ENCODE results near the gene HDDC2.
A peak's percentile ranks its signal among the peaks of the same experiment; 100 is the strongest.

The HDDC2 gene

GRCh38 chr6:125233202-125233601 is 68.6 kb downstream of the HDDC2 start:
- no peak for DNase-seq (ENCODE audit: low read depth)

DNA sequence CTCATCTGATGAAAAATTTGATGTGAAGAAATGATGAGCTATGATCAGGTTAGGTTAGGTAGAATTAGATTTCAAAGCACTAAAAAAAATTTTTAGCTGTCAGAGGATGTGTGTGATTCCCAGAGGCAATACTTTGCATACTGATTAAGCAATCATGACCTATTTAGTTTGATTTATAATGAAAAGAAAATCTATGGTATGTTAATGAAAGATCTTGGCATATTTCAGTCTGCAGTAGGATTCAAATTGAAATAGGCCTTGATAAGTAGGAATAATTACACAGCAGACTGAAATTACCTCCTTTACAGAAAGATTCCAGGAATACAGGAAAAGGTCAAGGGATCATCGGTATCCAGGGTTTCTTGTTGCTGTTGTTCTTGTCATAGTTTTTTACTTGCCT is 69.3 kb downstream of the HDDC2 start:
- DNase-seq (ENCODE audit: low read depth), result peak; percentile 53

DNA sequence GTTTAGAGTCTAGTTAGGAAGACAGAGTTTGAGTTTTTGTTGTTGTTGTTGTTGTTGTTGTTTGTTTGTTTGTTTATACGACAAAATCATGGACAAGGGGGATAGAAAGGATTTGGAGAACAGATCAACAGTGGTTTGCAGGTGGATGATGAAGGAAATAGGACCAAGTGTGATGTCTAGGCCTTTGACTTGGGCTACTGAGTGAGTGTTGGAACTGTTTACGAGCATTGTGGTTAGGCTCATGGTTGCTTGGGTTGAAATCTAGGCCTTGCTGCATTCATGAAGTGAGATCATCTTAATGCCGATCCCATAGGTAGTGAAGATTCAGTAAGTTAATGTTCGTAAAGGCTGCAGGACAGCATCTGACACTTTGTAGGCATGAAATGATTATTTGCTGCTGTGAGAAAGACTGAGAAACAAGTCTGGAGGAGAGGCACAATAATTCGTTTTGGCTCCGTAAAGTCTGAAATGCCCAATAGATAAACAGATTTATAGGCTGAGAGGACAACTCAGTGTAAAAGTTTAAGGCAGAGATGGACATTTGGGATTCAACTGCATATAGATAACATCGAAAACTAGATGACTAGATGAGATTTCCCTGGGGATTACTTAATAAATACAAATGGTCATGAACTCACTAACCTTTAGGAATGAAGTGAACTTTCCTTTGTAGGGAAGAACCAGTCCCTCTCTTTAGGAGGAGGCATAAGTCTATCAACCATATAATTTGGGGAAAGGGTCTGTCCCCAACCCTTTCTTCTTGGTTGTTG is 70.0 kb downstream of the HDDC2 start:
- peak; percentile 34 for DNase-seq (ENCODE audit: low read depth)

DNA sequence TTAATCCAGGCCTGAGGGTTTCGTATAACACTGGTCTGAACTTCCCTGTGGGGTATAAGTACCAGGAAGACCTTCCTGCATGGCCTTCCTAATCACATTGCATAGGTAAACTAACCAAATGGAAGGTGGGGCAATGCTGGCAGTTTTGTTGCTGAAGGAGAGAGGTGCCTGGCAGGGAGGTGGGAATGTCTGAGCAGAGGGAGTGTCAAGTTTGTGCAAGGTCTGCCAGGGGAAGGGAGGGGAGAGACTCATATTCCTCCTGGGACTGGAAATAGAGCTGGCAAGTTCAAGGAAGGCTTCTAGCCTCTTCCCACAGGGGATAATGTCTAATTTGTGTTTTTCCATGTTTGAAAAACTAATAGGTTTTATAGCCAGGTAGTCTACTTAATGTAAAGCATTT is 70.6 kb downstream of the HDDC2 start:
- no peak for DNase-seq (ENCODE audit: low read depth)

DNA sequence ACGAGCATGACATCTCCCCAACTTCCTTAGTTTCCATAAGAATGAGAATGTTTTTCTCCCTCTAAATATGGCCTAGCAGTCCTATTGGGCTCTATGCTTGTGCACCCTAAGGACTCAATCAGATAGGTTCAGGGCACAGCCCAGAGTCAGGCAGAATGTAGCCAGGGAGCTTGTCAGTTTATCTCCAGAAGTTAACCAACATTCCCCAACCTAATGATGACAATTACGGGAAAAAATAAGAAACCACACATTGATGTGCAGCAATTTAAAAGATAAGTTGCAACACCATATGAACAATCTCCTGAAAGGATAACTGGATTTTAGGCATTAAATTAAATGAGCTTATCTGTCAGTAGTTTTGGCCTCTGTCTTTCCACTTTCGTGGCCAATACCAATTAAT is 71.1 kb downstream of the HDDC2 start:
- DNase-seq (ENCODE audit: low read depth), result no peak

GRCh38 chr6:125228981-125229479 is 72.7 kb downstream of the HDDC2 start:
- DNase-seq (ENCODE audit: low read depth), result no peak

DNA sequence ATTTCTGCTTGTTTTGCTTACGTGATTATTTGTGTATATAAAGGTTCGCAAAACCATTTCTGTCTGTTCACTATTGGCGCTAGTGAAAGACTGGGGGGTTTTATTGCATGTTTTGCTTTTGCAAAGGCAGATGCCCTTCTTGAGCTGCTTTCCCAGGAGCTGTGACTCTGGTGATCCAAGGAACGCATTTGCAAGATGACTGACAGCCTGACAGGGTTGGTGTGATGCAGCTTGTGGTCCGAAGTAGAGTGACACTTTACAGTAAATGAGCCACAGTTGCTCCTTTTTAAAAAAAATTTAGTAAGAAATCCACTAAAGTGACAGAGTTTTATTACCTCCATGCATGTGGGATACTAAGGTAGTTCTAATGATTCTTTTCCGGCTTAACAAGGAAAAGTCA is 74.5 kb downstream of the HDDC2 start:
- DNase-seq (ENCODE audit: low read depth), result no peak
